Subcutaneous preadipocyte (primary cell): ENCODE data around the gene ANAPC13. TPM values are rescaled to one million over a fixed set of nuclear protein-coding genes. Genes with fewer than 3 reads are reported as not detected.

ENCODE experiments used
- total RNA-seq: library from RNA; depleted of rRNA; stranded (reverse); fragments of >200 nt; gene quantifications from 2 replicates; pipeline ENCODE4 v1.2.3, GENCODE V29; 2012

The ANAPC13 gene, protein sequence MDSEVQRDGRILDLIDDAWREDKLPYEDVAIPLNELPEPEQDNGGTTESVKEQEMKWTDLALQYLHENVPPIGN
- 50.0 and 62.1 TPM in 2 replicates for total RNA-seq

DNA sequence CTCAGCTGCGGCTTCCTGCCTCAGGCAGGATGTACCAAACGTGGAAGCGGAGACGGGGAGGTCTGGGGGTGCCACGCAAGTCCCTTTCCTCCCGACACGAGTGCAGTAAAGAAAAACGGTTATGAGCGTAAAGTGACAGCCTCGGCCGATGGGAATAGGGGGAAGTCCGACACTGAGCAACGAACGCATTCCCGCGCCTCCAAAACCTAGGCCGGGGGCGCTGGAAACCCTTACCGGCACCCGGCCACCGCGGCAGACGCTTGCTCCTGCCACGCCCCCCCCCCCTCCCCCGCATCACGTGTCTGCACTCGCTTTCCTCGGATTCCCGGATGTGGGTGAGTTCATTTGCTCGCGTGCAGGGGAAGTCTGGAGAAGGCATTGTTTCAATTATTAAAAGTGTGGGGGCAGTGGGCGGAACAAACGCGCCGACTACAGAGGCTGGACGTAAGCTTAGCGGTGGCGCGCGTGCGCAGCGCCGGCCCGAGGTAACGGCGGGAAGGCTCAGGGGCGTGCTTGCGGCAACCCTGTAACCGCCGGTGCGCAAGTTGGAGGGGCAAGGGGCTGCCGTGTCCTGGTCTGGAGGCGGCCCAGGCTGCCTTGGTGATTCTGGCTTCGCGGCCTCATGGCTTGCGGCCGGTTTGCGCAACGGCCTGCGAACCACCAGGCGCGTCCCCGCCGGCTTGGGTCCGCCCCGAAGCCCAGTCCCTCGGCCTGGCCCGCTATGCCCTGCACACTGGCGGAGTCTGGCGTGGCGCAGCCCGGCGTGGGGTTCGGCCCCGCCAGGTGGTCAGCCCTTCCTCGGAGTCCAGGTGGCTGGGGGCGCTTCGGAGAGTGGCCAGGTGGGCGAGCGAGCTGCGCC is at the start of gene ANAPC13, which contains the start of gene CEP63:
Gene ANAPC13, minus strand, starts transcription at position 268 of the 859 bp plus-strand sequence. CDS start 3,081 bp downstream, outside the sequence.
Gene CEP63, plus strand, starts transcription at position 340 of the 859 bp plus-strand sequence. CDS start 9,264 bp downstream, outside the sequence.

Other genes starting within 250 kb of the ANAPC13 start
- 71.3 and 113 TPM in 2 replicates for gene RYK, start 235.1 kb downstream of the ANAPC13 start, total RNA-seq
- gene AMOTL2, start 111.5 kb downstream of the ANAPC13 start, total RNA-seq: 25.7 and 74.3 TPM in 2 replicates
- 7.3 and 11.9 TPM in 2 replicates for gene CEP63, start 72 bp upstream of the ANAPC13 start, total RNA-seq
- gene KY, start 165.0 kb upstream of the ANAPC13 start, total RNA-seq: 0.73 and 1.2 TPM in 2 replicates